Kidney epithelial cell (primary cell): ENCODE measurements around the gene SMYD2. TPM values are rescaled to one million over a fixed set of nuclear protein-coding genes. Genes with fewer than 3 reads are reported as not detected.

Experiments used
- DNase-seq: peaks from one replicate; pipeline ENCODE4 v3.0.0-alpha.2; 2010; ENCODE audit warnings: low read depth
- H3K27me3 ChIP-seq: 2 replicates; pipeline ENCODE4 v1.6.0; 2011; ENCODE audit warnings: low read length; ENCODE audit not compliant: control insufficient read depth, insufficient read depth
- H3K36me3 ChIP-seq: 2 replicates; pipeline ENCODE4 v1.5.1; 2011; ENCODE audit warnings: low read length; ENCODE audit not compliant: control insufficient read depth, insufficient read depth
- H3K4me3 ChIP-seq: 2 replicates; pipeline ENCODE4 v1.5.1; 2011; ENCODE audit warnings: low read depth, mild to moderate bottlenecking, control low read depth, low read length
- total RNA-seq: library from RNA; depleted of rRNA; stranded (reverse); fragments of >200 nt; gene quantifications from 2 replicates; pipeline ENCODE4 v1.2.3, GENCODE V29; 2015
- TF ChIP-seq, protein P1 (sequence below): IDR thresholded peaks from 2 replicates; pipeline ENCODE4 v1.5.1; 2011; ENCODE audit warnings: mild to moderate bottlenecking, moderate library complexity, low read length, control low read depth, inconsistent platforms; ENCODE audit not compliant: insufficient read depth, poor library complexity, severe bottlenecking

SMYD2 gene
- total RNA-seq, 1 donor from 2014 or later = 54.7 TPM

DNA sequence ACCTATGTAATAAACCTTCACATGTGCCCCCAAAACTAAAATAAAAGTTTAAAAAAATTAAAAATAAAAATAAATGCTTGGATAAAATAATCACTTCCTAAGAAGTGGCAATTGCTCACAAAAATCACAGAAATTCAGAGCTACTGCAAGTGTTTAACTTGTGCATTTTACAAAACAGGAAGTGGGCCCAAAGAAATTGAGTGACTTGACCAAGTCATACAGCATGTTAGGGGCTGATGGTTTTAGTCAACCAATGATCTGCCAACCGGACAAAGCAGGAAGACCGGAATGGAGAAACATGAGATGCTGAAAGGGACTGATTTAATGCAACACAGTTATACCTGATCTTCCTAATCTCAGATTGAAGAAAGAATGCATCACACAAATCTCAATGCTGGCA is 96.5 kb downstream of the SMYD2 start:
- H3K27me3 ChIP-seq = no peaks in the 10 kb centered on the region
- peaks cover 6% of the 10 kb centered on the region for H3K36me3 ChIP-seq
- TF ChIP-seq, protein P1, sequence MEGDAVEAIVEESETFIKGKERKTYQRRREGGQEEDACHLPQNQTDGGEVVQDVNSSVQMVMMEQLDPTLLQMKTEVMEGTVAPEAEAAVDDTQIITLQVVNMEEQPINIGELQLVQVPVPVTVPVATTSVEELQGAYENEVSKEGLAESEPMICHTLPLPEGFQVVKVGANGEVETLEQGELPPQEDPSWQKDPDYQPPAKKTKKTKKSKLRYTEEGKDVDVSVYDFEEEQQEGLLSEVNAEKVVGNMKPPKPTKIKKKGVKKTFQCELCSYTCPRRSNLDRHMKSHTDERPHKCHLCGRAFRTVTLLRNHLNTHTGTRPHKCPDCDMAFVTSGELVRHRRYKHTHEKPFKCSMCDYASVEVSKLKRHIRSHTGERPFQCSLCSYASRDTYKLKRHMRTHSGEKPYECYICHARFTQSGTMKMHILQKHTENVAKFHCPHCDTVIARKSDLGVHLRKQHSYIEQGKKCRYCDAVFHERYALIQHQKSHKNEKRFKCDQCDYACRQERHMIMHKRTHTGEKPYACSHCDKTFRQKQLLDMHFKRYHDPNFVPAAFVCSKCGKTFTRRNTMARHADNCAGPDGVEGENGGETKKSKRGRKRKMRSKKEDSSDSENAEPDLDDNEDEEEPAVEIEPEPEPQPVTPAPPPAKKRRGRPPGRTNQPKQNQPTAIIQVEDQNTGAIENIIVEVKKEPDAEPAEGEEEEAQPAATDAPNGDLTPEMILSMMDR = no peak
- no peak for DNase-seq
- H3K4me3 ChIP-seq = no peak overlapping the region

DNA sequence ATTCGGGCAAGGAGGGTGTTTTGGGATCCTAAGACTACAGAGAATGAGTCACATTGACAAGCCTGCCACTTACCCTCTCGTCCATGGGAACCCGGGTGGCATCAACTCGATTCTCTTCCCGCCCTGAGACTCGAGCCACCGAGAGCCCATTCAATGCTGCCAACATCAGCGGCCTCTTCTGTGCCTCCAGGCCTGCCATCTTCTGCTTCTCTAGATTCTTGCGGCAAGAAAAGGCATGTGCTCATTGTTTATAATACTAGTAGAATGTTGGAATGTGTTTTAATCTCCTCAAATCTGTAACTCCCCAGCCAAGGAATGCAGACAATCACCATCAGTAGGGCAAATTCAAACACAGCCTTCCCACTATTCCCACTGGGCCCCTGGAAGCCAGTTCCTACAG is 96.9 kb downstream of the SMYD2 start:
- no peak overlapping the region for H3K4me3 ChIP-seq
- no peaks in the 10 kb centered on the region for H3K27me3 ChIP-seq
- peaks cover 6% of the 10 kb centered on the region for H3K36me3 ChIP-seq
- no peak for DNase-seq
- TF ChIP-seq, protein P1 = no peak

DNA sequence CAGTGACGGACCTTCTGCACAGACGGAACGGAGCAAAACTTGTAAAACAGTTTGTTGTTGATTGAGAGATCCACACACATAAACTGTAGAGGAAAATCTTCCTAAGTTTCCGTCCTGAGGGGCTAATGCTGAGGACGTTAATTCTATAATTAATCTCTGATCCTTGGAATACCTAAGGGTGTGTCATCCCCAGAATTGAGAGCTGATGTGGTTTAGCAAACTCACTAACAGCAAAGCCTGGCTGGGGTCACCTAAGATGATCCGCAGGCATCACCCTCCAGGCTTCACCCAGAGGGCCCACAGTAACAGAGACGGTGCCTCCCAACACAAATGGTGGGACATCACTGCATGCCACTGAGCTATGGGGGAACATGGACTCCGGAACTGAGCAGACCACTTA is 97.5 kb downstream of the SMYD2 start:
- DNase-seq = no peak
- peaks cover 7% of the 10 kb centered on the region for H3K36me3 ChIP-seq

DNA sequence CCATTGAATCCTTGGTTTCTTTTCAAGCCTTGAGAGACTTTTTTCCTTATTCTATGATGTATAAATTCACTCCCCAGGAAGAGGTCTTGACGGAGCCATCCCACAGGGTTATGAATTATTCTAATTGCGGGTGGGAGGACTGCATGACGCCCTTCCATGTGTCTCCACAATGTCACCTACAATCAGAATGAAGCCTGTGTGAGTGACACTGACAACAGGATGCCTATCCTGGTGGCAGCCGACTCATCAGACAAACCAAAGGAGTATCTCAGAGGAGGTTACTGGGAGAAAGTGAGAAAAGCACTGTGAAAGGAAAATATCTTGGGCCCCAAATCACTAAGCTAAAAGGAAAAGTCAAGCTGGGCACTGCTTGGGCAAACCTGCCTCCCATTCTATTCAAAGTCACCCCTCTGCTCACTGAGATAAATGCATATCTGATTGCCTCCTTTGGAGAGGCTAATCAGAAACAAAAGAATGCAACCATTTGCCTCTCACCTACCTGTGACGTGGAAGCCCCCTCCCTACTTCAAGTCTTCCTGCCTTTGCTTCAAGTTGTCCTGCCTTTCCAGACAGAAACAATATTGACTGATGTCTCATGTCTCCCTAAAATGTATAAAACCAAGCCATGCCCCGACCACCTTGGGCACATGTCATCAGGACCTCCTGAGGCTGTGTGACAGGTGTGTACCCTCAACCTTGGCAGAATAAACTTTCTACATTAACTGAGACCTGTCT is 98.4 kb downstream of the SMYD2 start:
- Histone ChIP-seq H3K4me3 (no peak overlapping the region), H3K27me3 (no peaks in the 10 kb centered on the region), H3K36me3 (peaks cover 11% of the 10 kb centered on the region)
- TF ChIP-seq, protein P1 = no peak
- DNase-seq = no peak

More for the DNA sequence above, 97.5 kb downstream of the SMYD2 start:
- Histone ChIP-seq H3K27me3 (no peaks in the 10 kb centered on the region), H3K4me3 (no peak overlapping the region)
- TF ChIP-seq, protein P1 = no peak

DNA sequence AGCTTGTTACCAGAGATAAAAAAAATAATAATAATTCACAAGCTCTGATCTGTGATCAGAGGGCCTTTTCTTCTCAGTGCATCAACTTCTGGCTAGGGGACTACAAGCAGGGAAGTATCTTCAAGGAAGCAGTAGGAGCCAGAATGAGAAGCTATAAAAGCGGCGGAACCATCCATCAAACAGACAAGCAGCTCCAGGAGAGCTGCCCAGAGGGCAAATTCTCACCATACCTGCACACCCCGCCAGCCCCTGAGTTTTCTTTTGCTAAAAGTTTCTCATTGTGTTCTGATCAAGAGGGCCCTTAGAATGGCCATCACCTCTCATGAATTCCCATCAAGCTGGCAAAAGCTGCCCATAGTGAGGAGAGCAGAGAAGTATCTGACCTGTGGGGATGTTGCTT is 99.4 kb downstream of the SMYD2 start:
- DNase-seq = no peak
- H3K4me3 ChIP-seq = no peak overlapping the region
- TF ChIP-seq, protein P1 = no peak
- H3K27me3 ChIP-seq = no peaks in the 10 kb centered on the region
- peaks cover 14% of the 10 kb centered on the region for H3K36me3 ChIP-seq
